ENCODE results near the gene MMP26.

DNA sequence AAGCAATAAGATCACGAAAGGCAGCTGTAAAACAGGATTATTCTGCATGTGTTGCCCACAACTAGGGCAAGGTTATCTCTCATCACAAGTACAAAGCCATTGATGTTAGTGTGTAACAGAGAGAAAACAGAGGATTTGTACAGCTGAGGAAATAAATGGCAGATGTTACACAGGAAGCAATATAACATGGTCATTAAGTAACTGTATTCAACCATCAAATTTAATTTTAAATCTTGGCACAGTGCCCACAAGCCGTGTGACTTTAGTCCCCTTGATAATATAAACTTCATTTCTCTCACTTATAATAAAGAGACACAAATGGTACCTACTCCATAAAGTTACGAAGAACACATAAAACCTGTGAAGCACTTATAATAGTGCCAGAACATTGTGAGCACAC, 24.2 kb upstream of the MMP26 start:
- TF ChIP-seq CTCF (IDR thresholded peaks at IDR 0.05; ENCODE audit: low read depth, low read length), result no peak
- no peak for TF ChIP-seq POLR2A (IDR thresholded peaks at IDR 0.05; ENCODE audit: extremely low read depth, insufficient read length)

Measured in NB4 (cell line).